Upper lobe of left lung (tissue), 4 donors: ENCODE data around the gene SEMA3A.

Experiments used
- EP300 ChIP-seq, 4 donors: sonication (generic); formaldehyde crosslinking; IDR thresholded peaks; one replicate each; pipeline ENCODE4 v1.5.1; 2017; ENCODE audit warnings: antibody characterized with exemption in 4 of 4, control low read depth in 2 of 4
- POLR2A ChIP-seq, 4 donors: fragments of 450-650 bp; IDR thresholded peaks; one replicate each; pipeline ENCODE4 v1.5.1; 2016 to 2017; ENCODE audit warnings: antibody characterized with exemption in 4 of 4, mild to moderate bottlenecking in 2 of 4
- POLR2AphosphoS5 ChIP-seq, 2 donors: sonication (generic); formaldehyde crosslinking; IDR thresholded peaks; one replicate each; pipeline ENCODE4 v1.5.1; 2017; ENCODE audit warnings: antibody characterized with exemption in 2 of 2
- TF ChIP-seq, protein P1 (sequence below), 6 experiments: fragments of 450-650 bp in 4 of 6; fragments of 200-600 bp in 2 of 6; sonication (generic) in 2 of 6; IDR thresholded peaks; one replicate each; pipeline ENCODE4 v1.5.1; 2016 to 2019; ENCODE audit warnings: antibody characterized with exemption in 6 of 6

- TF ChIP-seq, protein P1, sequence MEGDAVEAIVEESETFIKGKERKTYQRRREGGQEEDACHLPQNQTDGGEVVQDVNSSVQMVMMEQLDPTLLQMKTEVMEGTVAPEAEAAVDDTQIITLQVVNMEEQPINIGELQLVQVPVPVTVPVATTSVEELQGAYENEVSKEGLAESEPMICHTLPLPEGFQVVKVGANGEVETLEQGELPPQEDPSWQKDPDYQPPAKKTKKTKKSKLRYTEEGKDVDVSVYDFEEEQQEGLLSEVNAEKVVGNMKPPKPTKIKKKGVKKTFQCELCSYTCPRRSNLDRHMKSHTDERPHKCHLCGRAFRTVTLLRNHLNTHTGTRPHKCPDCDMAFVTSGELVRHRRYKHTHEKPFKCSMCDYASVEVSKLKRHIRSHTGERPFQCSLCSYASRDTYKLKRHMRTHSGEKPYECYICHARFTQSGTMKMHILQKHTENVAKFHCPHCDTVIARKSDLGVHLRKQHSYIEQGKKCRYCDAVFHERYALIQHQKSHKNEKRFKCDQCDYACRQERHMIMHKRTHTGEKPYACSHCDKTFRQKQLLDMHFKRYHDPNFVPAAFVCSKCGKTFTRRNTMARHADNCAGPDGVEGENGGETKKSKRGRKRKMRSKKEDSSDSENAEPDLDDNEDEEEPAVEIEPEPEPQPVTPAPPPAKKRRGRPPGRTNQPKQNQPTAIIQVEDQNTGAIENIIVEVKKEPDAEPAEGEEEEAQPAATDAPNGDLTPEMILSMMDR (IDR thresholded peaks at IDR 0.05): no peak
- no peak for TF ChIP-seq POLR2AphosphoS5 (IDR thresholded peaks at IDR 0.05)
- TF ChIP-seq EP300 (IDR thresholded peaks at IDR 0.05): no peak
- no peak for TF ChIP-seq POLR2A (IDR thresholded peaks at IDR 0.05)
These were observed 6.6 kb downstream of the SEMA3A start for GRCh38 chr7:84187813-84188510.
